Measurements from ENCODE around the gene LDB2.

- TF ChIP-seq POLR2AphosphoS5 (IDR thresholded peaks at IDR 0.05; ENCODE audit: low read depth) (no peak), CTCF (conservative IDR thresholded peaks at IDR 0.05; ENCODE audit: low read depth in 2 of 2) (no peak)
Measured at GRCh38 chr4:16462656-16463055, 435.8 kb downstream of the LDB2 start.
